Measurements from ENCODE around the gene PRUNE2. TPM values are rescaled to one million over a fixed set of nuclear protein-coding genes. Genes with fewer than 3 reads are reported as not detected.

The PRUNE2 gene
- total RNA-seq, 1 donor from 2014 or later = 1.1 TPM

DNA sequence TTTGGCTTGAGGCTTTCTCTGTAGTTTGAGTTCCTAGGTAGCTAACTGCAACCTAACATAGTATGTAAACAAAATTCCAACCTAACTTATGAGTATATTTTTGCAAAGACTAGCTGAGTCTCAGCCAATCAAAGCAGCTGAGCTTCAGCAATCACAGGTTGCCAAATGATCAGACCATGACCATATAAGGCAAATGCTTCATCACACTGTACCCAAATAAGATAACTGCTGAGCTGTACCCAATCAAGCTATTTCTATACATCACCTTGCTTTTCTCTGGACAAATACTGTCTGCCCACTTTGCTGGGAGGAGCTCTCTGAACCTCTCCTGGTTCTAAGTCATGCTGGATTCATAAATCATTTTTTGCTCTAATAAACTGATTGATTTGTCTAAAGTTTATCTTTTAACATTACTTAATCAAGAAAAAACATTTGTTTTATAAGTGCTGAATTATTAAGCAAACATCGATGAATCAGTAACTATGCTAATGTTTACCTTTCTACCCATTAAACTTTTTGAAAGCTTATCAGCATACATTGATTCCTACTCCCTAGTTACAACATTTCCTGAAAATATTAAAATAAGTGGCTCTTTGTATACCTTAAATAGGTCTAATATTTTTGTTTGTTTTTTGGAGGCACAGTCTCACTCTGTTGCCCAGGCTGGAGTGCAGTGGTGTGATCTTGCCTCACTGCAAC, 271.4 kb downstream of the PRUNE2 start:
- intact Hi-C loops (cut with micrococcal nuclease) = no loop called here

DNA sequence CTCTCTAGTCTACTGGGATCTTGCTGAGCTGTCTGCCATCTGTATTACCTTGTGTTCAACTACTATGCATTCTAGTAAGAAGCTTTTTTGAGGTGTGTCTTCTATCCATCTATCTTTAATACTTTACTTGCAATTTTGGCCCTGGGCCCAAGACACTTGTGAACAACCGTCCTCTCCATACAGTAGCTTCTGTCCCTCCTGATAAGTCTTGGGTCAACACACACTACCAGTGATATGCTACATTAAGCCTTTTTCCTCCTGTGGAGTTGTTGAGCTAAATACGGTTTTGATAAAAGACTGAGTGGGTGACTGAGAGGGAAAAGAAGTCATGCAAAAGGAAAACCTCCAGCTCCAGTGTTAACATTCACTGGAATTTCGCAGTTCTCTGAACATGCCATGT, 275.0 kb downstream of the PRUNE2 start:
- intact Hi-C loops (cut with micrococcal nuclease) = no loop called here

DNA sequence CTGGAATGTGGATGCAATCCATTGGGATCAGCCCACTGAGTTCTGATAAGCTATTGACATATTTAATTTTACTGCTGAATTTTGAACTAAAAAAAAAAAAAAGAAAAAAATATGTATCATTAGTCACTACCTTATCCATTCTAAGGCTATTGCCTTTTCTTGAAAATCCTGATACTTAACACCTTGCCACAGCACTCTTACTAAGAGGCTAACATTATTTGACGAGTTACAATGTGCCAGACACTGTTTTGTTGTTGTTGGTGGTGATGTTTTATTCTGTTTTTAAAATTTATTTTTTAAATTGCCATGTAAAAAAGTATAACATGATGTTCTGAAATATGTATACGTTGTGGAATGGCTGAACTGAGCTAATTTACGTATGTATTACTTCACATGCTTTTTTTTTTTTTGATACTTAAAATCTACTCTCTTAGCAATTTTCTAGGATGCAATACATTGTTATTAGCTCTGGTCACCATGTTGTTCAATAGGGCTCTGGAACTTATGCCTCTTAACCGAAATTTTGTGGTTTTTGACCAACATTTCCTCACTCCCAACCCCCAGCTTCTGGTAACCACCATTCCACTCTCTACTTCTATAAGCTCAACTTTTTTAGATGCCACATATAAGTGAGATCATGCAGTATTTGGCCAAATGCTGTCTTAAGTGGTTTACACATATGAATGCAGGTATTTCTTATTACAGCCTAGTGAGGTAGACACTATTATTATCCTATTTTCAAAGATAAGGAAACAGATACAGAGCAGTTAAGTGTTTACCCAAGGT, 276.5 kb downstream of the PRUNE2 start:
- intact Hi-C loops (cut with micrococcal nuclease) = no loop called here

DNA sequence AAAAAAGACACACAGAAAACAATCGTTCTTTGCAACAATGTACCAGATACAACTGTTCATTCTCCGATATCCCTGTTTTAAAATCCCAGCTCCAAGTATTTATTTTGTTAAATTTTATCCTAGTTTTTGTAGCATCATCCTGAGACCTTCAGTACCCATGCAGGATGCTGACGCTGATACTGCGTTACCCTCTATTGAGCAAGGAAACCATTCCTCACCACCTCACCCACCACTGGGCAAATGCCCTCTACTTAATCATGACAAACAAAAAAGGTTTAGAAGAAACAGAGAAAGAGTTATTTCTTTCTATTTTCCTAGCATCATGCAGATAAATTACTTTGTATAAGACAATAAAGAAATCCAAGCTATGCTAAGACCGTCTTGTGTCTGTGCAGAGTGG, 277.8 kb downstream of the PRUNE2 start:
- intact Hi-C loops (cut with micrococcal nuclease) = no loop called here

DNA sequence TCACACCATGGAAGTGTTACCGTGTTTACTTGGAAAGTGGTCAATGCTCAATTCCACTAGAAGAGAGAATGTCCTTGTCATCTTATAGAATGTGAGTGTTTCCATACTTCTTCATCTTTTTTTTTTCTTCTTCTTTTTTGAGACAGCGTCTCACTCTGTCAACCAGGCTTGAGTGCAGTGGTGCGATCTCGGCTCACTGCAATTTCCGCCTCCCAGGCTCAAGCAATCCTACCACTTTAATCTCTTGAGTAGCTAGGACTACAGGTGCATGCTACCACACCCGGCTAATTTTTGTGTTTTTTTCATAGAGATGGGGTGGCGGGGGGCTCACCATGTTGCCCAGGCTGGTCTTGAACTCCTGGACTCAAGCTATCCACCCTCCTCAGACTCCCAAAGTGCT, 278.9 kb downstream of the PRUNE2 start:
- intact Hi-C loops (cut with micrococcal nuclease) = no loop called here

DNA sequence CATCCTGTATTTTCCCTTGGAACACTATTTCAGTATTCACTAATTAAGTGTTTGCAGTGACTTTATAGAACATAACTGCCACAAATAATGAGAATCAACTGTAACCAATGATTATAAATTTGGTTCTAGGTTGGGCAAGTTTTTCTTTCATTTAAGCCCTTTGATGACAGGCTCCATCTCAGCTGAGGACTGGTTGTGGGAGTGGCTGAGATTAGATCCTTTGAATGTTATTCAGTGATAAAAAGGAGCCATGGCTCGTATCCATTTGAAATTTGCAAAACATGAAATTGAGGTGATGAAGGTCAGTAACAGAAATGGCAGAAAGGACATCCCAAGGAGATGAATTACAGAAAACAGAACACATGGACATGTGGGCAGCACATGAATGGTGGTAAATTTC, 279.8 kb downstream of the PRUNE2 start:
- intact Hi-C loops (cut with micrococcal nuclease) = no loop called here

DNA sequence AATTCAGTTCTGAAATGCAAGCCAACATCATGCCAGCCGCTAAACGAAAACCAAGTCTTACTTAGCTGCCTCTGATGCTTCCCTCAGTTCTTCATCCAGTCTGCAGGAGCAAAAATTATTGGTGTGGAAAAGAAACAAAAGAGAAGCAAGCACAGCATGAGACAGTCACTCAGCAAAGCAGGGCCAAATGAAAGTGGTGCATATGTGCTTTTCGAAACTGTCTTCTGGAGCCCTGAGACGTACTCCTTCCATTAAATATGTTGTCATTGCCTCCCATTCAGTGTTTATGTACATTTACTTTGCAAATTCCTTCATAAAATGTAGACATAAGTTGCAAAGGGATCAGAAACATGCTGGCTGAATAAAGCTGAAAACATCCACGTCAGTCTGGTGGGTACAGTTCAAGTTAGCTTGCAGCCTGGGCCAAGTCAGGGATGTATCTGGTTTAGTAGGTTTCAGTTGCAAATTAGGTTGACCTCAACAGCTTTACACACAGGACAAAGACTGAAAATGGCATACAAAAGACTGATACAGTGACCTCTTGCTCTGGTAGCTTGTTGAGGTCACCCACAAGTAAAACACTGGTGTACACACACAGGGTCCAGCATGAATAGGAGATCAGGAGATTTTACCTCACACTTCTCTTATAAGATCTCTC, 281.4 kb downstream of the PRUNE2 start:
- intact Hi-C loops (cut with micrococcal nuclease) = no loop called here

DNA sequence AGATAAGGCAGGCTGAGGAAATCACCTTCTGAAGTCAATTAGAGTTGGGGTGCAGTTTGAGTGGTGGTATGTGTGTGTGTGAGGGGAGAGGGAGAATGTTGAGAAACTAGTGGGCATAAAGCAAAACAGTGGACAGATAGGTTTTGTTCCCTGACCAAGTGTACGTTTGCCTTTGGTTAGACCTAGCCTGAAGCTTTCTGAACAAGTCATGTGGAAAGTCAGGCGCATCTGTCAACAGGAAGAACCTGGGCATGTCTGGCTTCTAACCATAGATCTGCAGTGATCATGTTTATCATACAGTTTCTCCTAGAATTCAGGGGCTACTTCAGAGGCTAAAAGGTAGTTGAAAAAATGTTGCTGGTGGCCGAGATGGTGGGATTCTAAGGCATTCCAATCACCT, 284.9 kb downstream of the PRUNE2 start:
- intact Hi-C loops (cut with micrococcal nuclease) = no loop called here

DNA sequence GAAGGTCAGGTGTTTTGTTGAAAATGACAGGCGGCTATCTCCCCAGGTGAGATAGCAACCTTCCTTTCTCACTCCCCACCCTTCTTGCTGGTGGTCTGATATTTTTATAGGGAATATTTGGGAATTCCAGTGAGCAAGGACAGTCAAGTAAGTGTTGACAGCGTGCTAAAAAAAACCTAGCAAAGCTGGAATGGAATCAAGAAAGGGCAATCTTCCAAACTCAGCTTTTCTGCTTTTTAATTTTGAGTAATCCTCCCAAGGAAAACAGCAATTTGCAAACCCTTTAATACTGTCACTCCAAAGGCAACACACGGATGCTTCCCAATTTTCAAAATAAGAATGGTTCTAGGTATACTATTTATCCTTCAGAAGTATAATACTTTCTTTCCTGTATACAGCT, 285.3 kb downstream of the PRUNE2 start:
- intact Hi-C loops (cut with micrococcal nuclease) = no loop called here

DNA sequence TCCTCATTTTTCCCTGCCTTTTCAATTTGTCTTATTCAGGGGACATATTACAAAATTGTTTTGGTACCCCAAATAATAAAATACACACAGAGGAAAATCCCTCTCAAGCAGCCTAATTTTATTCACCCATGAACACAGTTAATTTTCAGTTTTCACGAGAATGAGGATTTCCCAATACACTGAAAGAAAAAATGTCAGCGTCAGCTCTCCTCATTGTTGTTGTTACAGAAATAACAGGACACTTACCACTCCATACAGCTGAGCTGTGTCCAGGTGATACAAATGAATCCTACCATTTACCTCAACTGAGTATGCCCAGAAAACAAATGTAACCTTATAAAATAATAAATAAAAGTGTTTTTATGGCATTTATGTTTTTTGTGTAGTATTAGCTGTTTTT, 286.3 kb downstream of the PRUNE2 start:
- intact Hi-C loops (cut with micrococcal nuclease) = no loop called here

DNA sequence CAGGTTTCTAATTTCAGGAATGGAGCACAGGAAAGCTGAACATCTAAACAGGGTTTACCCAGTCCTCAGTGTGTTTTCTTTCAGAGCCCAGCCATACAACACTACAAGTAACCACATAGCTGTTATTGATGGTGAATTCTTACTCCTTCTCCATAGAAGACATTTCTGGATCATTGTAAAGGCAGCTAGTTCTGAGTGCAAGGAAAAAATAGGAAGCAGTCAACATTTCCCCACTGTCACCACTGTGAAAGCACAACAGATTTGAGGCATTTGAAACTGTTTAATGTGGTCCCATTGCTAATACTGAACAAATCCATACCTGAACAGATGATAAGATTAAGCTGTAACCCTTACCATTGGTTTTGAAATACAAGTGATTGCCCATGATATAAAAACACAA, 286.7 kb downstream of the PRUNE2 start:
- intact Hi-C loops (cut with micrococcal nuclease) = no loop called here

DNA sequence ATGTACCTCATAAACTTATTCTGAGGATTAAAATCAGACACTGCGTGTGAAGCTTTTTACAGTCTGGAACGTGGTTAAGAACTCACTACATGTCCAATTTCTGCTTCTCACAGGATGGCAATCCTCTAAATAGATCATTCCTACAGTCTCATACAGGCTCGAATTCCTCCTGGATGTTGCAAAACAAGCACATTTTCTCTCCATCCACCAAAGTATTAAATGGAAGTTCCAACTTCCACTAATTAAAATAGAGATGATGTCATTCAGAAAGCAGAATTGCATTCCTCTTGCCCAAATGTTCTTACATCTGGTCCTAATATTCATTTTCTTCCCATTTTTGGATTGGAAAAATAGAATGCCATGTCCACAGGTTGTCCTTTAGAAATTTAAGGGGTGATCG, 287.2 kb downstream of the PRUNE2 start:
- intact Hi-C loops (cut with micrococcal nuclease) = no loop called here

DNA sequence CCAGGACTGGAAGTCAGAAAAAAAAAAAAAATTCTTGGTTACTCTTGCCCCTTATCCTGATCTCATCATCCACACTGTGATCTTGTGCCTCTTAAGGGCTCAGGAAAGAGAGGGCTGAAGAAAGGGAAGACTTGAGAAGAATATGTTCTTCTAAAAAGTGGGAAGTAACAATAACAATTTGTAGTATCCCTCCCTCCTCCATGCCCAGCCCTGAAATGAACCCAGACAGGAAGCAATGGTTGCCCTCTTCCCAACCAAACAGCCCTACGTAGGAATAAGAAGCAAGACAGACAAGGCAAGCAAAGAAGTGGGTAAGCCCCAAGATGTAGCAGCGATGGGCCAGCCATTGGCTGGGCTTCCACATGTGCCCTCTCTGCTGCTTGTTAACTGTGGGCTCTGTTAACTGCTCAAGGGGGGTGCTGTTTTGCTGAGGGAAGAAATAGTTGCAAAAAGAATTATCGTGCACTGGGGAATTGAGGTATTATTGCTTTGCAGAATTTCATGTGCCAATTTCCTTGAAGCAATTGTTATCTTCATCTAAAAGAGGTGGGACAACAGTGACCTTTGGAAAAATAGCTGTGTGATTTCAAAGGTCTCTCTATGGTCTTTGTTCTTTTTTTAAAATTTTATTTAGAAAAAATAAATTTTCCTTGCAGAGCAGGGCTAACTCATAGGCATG, 288.3 kb downstream of the PRUNE2 start:
- intact Hi-C loops (cut with micrococcal nuclease) = no loop called here

DNA sequence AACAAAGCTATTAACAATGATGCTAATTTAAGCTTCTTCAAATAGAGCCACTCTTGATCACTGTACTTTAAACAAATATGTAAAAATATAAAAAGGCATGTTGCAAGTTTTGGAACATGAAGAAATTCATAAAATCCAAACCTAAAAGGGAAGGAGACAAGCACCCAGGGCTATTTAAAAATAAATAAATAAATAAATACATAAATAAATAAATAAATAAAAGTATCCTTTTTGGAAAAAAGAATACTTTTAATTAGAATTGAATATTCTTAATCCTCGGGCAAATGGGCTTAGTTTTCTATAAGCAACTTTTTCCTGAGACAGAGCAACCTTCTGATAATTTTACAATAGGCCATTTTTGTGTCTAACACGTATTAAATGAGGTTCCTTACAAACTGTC, 289.1 kb downstream of the PRUNE2 start:
- intact Hi-C loops (cut with micrococcal nuclease) = no loop called here

DNA sequence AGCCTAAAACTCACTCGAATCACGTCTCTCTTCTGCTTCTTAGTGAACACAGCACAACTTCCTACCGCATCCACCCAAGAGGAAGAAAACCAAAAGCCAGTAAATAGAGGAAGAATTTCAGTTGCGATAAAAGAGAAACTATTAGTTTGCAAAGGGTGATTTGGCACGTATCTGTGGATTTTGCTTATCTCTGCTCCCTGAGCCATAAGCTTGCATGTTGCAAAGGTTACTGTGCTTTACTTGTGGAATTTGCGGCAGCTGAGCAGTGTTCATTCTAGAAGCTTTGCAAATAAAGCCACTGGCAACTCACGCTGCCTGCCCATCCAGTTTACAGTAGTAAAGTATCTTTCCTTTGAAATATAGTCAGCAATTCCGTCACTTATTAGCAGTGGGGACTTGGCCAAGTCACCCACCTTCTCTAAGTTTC, 290.7 kb downstream of the PRUNE2 start:
- intact Hi-C loops (cut with micrococcal nuclease) = no loop called here

DNA sequence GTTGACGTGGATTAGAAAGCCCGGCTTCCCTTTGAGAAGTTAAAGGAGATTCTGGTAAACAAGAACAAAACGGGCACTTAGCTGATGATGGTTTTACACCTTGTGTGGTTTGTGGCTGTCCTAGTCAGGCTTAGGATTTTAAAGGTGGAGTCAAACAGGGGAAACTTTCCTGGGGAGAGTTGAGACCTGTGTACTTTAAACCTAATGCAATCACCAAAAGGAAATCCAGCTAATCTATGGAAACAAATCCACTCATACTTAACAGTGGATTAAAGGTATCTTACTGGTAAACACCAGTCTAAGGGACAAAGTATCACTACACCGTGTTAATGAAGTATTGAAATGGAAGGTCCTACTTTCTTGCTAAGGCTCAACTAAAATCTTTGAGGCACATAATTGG, 291.9 kb downstream of the PRUNE2 start:
- intact Hi-C loops (cut with micrococcal nuclease) = no loop called here

DNA sequence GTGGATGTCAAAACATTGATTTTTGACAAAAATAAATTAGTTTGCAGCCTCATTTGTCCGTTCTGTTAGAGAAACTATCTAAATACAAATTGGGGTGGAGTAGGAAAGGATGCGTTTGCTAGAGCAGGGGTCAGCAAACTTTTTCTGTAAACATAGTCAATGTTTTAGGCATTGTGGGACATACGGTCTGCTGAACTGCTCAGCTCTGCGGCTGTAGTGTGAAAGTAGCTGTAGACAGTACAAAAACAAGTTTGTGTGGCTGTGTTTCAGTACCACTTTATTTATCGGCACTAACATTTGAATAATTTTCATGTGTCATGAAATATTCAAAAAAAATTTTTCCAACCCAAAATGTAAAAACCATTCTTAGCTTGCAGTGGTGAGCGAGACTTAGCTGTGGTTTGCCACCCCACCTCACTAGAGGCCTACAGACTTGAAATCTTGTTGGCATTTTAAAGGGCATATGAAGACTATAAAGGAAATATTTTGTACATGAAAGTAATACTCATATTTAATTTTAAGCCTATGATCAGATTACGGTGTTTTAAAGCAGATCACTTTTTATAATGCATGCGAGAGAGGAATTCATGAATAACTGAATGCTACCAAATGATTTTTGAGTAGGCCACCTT, 292.6 kb downstream of the PRUNE2 start:
- intact Hi-C loops (cut with micrococcal nuclease) = no loop called here

DNA sequence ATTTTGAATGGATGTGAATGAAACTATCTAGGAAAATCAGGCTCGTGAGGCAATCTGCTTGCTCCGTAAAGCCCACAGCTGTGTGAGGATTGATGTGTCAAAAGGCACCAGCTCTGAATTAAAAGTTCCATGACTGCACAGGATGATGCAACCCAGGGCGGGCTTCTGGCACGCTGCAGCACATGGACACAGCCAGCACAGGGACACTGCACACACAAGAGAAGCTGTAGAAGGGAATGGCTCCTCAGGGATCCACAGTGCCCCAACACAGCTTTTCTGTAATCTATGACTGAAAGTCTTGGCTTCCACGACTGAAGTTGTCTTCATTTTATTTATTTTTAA, 295.9 kb downstream of the PRUNE2 start:
- intact Hi-C loops (cut with micrococcal nuclease) = no loop called here

DNA sequence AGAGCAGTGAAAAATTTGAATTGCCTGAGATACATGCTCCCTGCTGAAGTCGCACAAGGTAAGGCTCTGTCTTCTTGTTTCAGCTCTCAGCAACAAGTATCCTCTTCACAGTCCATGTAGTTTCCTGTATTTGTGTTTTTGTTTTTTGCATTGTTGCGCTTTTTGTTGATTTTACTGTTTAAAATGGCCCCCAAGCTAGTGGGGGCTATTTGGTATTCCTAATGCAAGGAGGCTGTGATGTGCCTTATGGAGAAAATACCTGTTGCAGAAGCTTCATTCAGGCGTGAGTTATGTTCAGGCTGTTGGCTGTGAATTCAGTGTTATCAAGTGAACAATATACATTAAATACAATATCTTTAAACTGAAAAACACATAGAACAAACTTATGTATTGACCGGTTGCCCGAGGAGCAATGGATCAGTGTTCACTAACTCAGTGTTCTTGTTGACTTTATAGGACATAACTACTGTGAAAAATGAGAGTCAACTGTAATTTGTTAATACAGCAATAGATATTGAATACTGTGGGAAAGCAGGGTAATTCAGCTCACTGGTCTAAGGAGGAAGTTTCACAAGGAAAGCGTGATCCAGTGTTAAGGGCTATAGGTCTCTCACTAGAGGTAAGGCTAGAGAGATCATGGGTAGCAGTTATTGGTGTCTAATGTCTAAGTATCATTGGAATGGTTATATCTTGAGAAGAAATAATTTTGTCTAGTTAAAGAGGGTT, 296.5 kb downstream of the PRUNE2 start:
- intact Hi-C loops (cut with micrococcal nuclease) = no loop called here

DNA sequence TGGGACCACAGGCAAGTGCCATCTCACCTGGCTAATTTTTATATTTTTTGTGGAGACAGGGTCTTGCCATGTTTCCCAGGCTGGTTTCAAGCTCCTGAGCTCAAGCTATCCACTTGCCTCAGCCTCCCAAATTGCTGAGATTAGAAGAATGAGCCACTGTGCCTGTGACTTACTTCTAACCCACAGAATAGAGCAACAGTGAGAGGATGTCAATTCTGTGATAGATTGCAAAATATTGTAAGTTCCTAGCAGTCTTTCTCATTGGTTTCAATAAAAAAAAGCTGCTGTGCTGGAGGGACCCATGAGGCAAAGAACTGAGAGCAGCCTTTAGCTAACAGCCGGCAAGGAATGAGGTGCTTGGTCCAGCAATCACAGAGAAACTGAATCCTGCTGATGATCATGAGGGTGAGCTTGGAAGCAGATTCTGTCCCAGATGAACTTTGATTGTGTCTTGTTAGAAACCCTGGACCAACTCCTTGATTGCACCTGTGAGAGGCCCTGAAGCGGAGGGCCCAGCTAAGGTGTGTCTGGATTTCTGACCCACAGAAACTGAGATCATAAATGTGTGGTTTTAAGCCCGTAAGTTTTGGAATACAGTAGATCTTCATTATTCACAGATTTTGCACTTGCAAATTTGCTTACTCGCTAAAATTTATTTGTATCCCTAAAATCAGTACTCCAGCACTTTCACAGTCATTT, 297.2 kb downstream of the PRUNE2 start:
- intact Hi-C loops (cut with micrococcal nuclease) = no loop called here
